HG02973 (cell line): Measurements from ENCODE around the gene HLF.

ENCODE experiments used
- ATAC-seq: cut with Tn5 transposase; IDR thresholded peaks from one replicate; pipeline ENCODE4 v1.9.1; 2021; ENCODE audit warnings: moderate library complexity; ENCODE audit not compliant: unreplicated experiment

The HLF gene

DNA sequence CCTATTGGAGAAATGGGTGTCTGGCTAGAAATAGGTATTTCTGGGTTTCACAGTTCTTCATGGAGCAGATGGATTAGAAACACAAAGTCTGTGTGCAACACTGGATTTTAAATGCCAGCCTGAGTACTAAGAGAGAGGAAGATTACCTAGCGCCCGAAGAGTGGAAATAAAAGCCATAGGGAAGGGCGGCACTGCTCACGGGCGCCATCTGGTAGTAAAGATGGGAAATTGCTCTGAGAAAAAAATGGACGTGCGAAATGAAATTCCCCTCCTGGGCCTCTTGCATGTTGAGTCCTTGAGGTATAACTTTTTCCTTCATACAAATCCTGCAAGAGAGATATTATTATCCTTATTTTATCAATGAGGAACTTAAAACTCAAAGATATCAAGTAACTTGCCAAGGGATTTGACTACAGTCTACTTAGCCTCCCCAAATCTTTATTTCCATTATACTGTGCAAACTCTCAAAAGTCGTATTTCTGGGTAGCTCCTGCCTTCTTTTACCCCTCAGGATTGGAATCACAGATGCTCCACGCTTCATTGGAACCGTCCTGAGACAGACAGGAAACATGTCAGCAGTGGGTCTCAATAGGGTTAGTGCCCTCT lies 84.1 kb downstream of the HLF start:
- ATAC-seq, result no peak

DNA sequence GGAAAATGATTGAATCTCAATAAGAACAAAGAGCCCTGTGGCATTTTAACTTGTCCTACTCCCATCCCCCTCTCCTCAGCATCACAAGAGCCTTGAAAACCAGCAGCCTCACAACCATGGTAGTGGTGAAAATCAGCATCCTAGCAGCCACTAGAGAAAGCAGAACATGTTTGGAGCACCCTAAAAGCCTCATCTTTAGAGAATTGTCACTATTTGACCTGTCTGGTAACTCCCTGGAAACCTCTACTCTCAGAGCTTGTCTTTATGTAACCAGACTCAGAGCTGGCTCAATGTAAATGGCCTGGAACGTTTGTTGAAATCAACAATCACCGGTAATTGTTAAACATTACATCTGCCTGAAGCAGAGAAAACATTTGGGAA lies 86.1 kb downstream of the HLF start:
- ATAC-seq, result no peak

- no peak for ATAC-seq
Observed at GRCh38 chr17:55351226-55351625, 86.5 kb downstream of the HLF start.

DNA sequence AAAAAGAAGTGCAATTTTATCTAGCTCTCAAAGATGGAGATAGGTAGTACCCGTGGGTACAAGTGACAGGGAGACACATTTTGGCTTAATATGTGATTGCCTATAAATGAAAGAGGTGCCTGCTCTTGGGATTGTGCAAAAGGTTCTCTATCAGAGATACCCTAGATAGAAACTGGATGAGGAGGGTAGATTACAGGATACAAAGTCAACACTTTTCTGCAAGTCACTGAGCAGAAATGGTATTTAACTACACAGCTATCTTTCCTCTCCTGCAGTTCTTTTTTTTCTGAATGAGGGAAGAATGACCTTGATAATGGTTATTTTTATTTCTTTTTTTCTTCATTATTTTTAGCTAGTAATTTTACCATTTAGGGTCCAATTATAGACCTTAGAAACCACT lies 89.2 kb downstream of the HLF start:
- no peak for ATAC-seq

- no peak for ATAC-seq
Observed at GRCh38 chr17:55354941-55355340, 90.2 kb downstream of the HLF start.

GRCh38 chr17:55356434-55357328 lies 91.9 kb downstream of the HLF start:
- ATAC-seq, result peak; percentile 92

DNA sequence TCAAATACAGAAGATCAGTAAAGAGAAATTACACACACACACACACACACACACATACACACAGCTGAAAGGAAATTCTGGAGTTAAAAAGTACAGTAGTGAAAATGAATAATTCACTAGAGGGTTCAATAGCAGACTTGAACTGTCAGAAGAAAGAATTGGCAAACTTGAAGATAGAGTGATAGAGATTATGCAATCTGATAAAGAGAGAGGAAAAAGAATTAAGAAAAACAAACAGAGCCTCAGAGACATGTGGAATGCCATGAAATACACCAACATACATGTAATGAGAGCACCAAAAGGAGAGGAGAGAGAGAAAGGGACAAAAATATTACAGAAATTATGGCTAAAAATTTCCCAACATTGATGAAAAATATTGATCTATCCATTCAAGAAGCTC lies 96.2 kb downstream of the HLF start:
- no peak for ATAC-seq

DNA sequence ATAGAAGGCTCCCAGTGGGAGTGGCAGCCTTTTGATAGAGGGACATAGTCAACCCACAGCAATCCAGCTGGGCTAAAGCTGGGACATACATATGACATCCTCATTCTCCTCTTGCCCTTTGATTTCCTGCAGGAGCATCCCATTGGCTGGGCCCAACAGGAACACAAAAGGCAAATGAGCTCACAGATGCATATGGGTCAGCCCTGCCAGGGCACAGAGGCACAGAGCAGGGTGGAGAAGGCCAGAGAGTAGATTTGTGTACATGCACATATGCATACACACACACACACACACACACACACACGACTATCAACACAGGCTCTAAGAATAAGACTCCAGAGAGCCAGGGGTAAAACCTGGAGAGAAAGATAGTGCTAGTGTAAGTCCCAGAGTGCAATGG lies 98.3 kb downstream of the HLF start:
- ATAC-seq, result no peak

DNA sequence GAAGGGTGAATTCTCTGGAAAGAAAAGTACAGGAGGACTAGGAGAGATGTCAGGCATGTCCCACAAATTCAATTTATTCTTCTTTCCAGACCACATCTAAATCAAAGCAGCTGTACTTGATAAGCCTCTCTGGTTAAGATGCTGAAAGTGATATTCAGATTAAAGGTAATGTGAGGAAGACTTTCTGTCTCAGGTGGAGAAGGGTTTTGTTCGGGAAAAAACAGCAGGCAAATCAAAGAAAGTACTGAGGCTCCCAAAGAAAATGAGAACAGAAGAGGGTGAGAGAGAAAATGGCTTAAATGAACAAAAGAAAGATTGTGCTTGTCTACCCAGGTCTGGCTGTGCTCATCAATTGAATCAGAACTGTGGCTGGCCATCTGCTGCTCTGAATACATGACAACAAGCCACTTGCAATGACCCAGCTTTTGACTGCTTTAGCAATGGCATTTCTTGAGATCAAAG lies 101.3 kb downstream of the HLF start:
- ATAC-seq, result no peak

DNA sequence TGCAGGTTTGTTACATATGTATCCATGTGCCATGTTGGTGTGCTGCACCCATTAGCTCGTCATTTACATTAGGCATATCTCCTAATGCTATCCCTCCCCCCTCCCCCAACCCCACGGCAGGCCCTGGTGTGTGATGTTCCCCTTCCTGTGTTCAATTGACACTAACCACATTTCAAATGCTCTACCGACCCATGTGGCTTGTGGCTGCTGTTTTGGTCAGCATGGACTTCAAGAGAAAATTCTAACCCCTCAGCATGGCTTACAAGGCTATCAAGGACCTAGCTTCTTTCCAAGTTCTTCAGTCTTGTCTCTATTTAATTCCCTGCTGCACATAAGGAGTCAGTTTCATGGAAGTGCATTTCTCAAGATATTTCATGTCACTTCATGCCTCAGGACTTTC lies 103.9 kb downstream of the HLF start:
- ATAC-seq, result no peak
